Trophoblast cell (in vitro differentiated cells and primary cell): ENCODE results near the gene SETDB2.
A peak's percentile ranks its signal among the peaks of the same experiment; 100 is the strongest.

ENCODE experiments used
- DNase-seq, 2 donors: peaks; one replicate each; pipeline ENCODE4 v3.0.0-alpha.2; 2016
- H2AFZ ChIP-seq: 2 replicates; pipeline ENCODE4 v1.6.1; 2013; ENCODE audit warnings: low read length, moderate library complexity, mild to moderate bottlenecking; ENCODE audit not compliant: insufficient read depth, poor library complexity
- H2AK5ac ChIP-seq: 2 replicates; pipeline ENCODE4 v1.6.1; 2013; ENCODE audit warnings: mild to moderate bottlenecking, low read length
- H2BK120ac ChIP-seq: 2 replicates; pipeline ENCODE4 v1.6.1; 2013; ENCODE audit warnings: low read length, mild to moderate bottlenecking, moderate library complexity; ENCODE audit not compliant: insufficient read depth, poor library complexity
- H2BK12ac ChIP-seq: 2 replicates; pipeline ENCODE4 v1.6.1; 2013; ENCODE audit warnings: mild to moderate bottlenecking, low read length, moderate library complexity
- H2BK5ac ChIP-seq: 2 replicates; pipeline ENCODE4 v1.6.1; 2013; ENCODE audit warnings: low read length, low read depth, moderate library complexity, mild to moderate bottlenecking; ENCODE audit not compliant: poor library complexity
- H3K14ac ChIP-seq: 2 replicates; pipeline ENCODE4 v1.6.1; 2013; ENCODE audit warnings: mild to moderate bottlenecking, low read length
- H3K18ac ChIP-seq: 2 replicates; pipeline ENCODE4 v1.6.1; 2013; ENCODE audit warnings: mild to moderate bottlenecking, low read length
- H3K23ac ChIP-seq: 2 replicates; pipeline ENCODE4 v1.6.1; 2013; ENCODE audit warnings: low read length
- H3K27ac ChIP-seq: 2 replicates; pipeline ENCODE4 v1.5.1; 2013; ENCODE audit warnings: low read depth, mild to moderate bottlenecking, inconsistent platforms, low read length, moderate library complexity
- H3K27me3 ChIP-seq: 2 replicates; pipeline ENCODE4 v1.6.1; 2013; ENCODE audit warnings: inconsistent platforms, mild to moderate bottlenecking, low read length, moderate library complexity; ENCODE audit not compliant: insufficient read depth
- H3K36me3 ChIP-seq, 2 experiments: 1 replicate in 1 of 2; 2 replicates in 1 of 2; pipeline ENCODE4 v1.6.1; 2013; ENCODE audit warnings: low read length in 2 of 2, mild to moderate bottlenecking in 2 of 2, moderate library complexity in 1 of 2; ENCODE audit not compliant: insufficient read depth in 2 of 2, control insufficient read depth in 1 of 2
- H3K4ac ChIP-seq: 2 replicates; pipeline ENCODE4 v1.6.1; 2013; ENCODE audit warnings: low read depth, mild to moderate bottlenecking, low read length, moderate library complexity
- H3K4me1 ChIP-seq, 2 experiments: 1 replicate in 1 of 2; 2 replicates in 1 of 2; pipeline ENCODE4 v1.6.1; 2013; ENCODE audit warnings: low read length in 2 of 2, mild to moderate bottlenecking in 2 of 2, moderate library complexity in 1 of 2; ENCODE audit not compliant: insufficient read depth in 2 of 2, control insufficient read depth in 1 of 2
- H3K4me2 ChIP-seq: 2 replicates; pipeline ENCODE4 v1.6.1; 2013; ENCODE audit warnings: inconsistent platforms, mild to moderate bottlenecking, low read length, moderate library complexity
- H3K4me3 ChIP-seq: 2 replicates; pipeline ENCODE4 v1.5.1; 2013; ENCODE audit warnings: mild to moderate bottlenecking, low read depth, low read length, inconsistent platforms
- H3K79me1 ChIP-seq: one replicate; pipeline ENCODE4 v1.6.1; 2013; ENCODE audit warnings: low read length
- H3K79me2 ChIP-seq: 2 replicates; pipeline ENCODE4 v1.6.1; 2013; ENCODE audit warnings: low read length, mild to moderate bottlenecking; ENCODE audit not compliant: control insufficient read depth, insufficient read depth, poor library complexity
- H3K9ac ChIP-seq: 2 replicates; pipeline ENCODE4 v1.6.1; 2013; ENCODE audit warnings: mild to moderate bottlenecking, low read length
- H3K9me3 ChIP-seq: 2 replicates; pipeline ENCODE4 v1.6.1; 2013; ENCODE audit warnings: low read depth, mild to moderate bottlenecking, control low read depth, inconsistent platforms, low read length; ENCODE audit not compliant: insufficient read depth
- H4K12ac ChIP-seq: 2 replicates; pipeline ENCODE4 v1.6.1; 2013; ENCODE audit warnings: low read depth, mild to moderate bottlenecking, low read length, moderate library complexity
- H4K8ac ChIP-seq: 2 replicates; pipeline ENCODE4 v1.6.1; 2013; ENCODE audit warnings: low read depth, mild to moderate bottlenecking, low read length, moderate library complexity
- H4K91ac ChIP-seq: one replicate; pipeline ENCODE4 v1.6.1; 2013; ENCODE audit warnings: low read depth, mild to moderate bottlenecking, low read length, moderate library complexity
- WGBS: extraction: QIAGEN DNeasy Blood & Tissue Kit; methylation state at CpG from one replicate; pipeline ENCODE4 v1.1.7; 2013; ENCODE audit warnings: missing lambda C conversion rate; ENCODE audit not compliant: insufficient read length, insufficient coverage; ENCODE audit errors: extremely low coverage; 5-methylcytosine and 5-hydroxymethylcytosine counted together

The SETDB2 gene

DNA sequence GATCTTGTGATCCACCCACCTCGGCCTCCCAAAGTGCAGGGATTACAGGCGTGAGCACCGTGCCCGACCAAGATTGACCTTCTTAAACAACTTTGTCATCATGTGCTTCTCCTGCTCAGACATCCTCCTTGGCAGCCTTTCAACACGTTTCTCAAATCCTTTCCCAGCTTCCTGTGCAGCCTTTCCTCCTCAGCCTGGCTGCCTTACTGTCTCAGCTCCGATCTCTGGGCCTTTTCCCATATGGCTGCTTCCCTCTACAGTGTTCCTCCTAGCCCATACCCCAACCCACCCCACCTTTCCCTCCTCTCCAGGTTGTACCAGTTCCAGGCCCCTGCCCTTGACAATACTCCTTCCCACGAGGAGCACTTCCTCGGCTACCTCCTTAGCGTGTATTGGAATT lies 58.9 kb downstream of the SETDB2 start:
- no peak overlapping the region for H4K12ac ChIP-seq
- no peak overlapping the region for H3K4me3 ChIP-seq
- H4K8ac ChIP-seq, result no peak overlapping the region
- no peaks in the 10 kb centered on the region for H3K27me3 ChIP-seq
- no peak overlapping the region for H3K4me2 ChIP-seq
- no CpG with 5 or more reads among the region's 9 CpGs for WGBS
- H2AFZ ChIP-seq, result no peak overlapping the region
- no peak overlapping the region for H3K18ac ChIP-seq
- H3K79me2 ChIP-seq, result no peaks in the 10 kb centered on the region
- no peaks in the 10 kb centered on the region for H3K9me3 ChIP-seq
- no peak overlapping the region for H2BK12ac ChIP-seq
- no peak overlapping the region for H2AK5ac ChIP-seq
- H3K14ac ChIP-seq, result no peak overlapping the region
- H3K23ac ChIP-seq, result no peak overlapping the region
- no peak for DNase-seq
- H2BK120ac ChIP-seq, result no peak overlapping the region
- H3K4me1 ChIP-seq, result no peaks in the 10 kb centered on the region
- H3K27ac ChIP-seq, result no peak overlapping the region
- no peak overlapping the region for H3K9ac ChIP-seq
- H3K79me1 ChIP-seq, result no peaks in the 10 kb centered on the region
- no peak overlapping the region for H4K91ac ChIP-seq
- H3K4ac ChIP-seq, result no peak overlapping the region
- no peaks in the 10 kb centered on the region for H3K36me3 ChIP-seq
- H2BK5ac ChIP-seq, result no peak overlapping the region

DNA sequence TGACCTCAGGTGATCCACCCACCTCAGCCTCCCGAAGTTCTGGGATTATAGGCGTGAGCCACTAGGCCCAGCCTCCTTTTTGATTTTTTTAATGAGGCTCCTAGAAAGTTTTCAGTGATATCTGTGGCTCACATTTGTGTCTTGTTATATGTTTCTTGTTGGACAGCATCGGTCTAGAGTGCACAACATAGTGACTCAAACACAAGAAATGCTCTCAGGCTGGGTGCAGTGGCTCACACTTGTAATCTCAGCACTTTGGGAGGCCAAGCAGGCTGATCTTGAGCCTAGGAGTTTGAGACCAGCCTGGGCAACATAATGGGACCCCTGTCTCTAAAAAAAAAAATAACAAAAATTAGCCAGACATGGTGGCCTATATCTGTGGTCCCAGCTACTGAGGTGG lies 59.9 kb downstream of the SETDB2 start:
- DNase-seq, result peak in 1 of 2 donors; percentile 15
- H3K9me3 ChIP-seq, result no peaks in the 10 kb centered on the region
- H3K18ac ChIP-seq, result no peak overlapping the region
- H4K91ac ChIP-seq, result no peak overlapping the region
- H2AK5ac ChIP-seq, result no peak overlapping the region
- H3K27ac ChIP-seq, result no peak overlapping the region
- H3K4me1 ChIP-seq, result no peaks in the 10 kb centered on the region
- no peak overlapping the region for H3K4me2 ChIP-seq
- no peak overlapping the region for H3K4ac ChIP-seq
- H4K8ac ChIP-seq, result no peak overlapping the region
- no CpG with 5 or more reads among the region's 3 CpGs for WGBS
- no peak overlapping the region for H2BK120ac ChIP-seq
- no peak overlapping the region for H2BK5ac ChIP-seq
- H3K14ac ChIP-seq, result no peak overlapping the region
- H3K27me3 ChIP-seq, result no peaks in the 10 kb centered on the region
- H4K12ac ChIP-seq, result no peak overlapping the region
- no peak overlapping the region for H3K9ac ChIP-seq
- H3K79me2 ChIP-seq, result no peaks in the 10 kb centered on the region
- H2BK12ac ChIP-seq, result no peak overlapping the region
- no peaks in the 10 kb centered on the region for H3K79me1 ChIP-seq
- H2AFZ ChIP-seq, result no peak overlapping the region
- no peak overlapping the region for H3K4me3 ChIP-seq
- no peak overlapping the region for H3K23ac ChIP-seq
- no peaks in the 10 kb centered on the region for H3K36me3 ChIP-seq

DNA sequence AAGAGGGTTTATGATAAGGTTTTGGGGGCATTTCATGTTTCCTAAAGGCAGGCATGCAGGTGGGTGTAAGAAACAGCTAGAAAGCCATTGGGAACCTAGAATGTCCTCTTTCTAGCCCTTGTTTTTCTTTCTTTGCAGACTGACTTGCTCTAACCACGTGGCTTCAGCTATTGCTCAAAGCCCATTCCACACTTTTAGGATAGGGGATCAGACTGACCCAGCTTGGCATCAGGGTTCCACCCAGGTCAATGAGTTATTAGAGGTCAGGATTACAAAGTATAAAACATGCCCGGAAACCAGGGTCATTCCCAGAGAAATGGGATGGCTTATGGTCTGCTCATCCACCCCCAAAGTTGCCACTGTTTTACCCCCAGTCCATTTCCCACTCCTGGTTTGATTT lies 68.5 kb downstream of the SETDB2 start:
- H3K79me2 ChIP-seq, result no peaks in the 10 kb centered on the region
- H3K4me3 ChIP-seq, result no peak overlapping the region
- H3K4me1 ChIP-seq, result peaks cover 2% of the 10 kb centered on the region in 2 experiments
- no peak overlapping the region for H3K4ac ChIP-seq
- H3K36me3 ChIP-seq, result peaks cover 0 to 7% of the 10 kb centered on the region in 2 experiments
- no peak overlapping the region for H3K18ac ChIP-seq
- H3K27ac ChIP-seq, result no peak overlapping the region
- H4K8ac ChIP-seq, result no peak overlapping the region
- no CpG with 5 or more reads among the region's 2 CpGs for WGBS
- DNase-seq, result no peak
- no peak overlapping the region for H4K91ac ChIP-seq
- no peak overlapping the region for H3K23ac ChIP-seq
- no peak overlapping the region for H2AFZ ChIP-seq
- H2BK5ac ChIP-seq, result no peak overlapping the region
- no peaks in the 10 kb centered on the region for H3K79me1 ChIP-seq
- H2BK12ac ChIP-seq, result no peak overlapping the region
- H3K9me3 ChIP-seq, result no peaks in the 10 kb centered on the region
- H3K4me2 ChIP-seq, result no peak overlapping the region
- H2BK120ac ChIP-seq, result no peak overlapping the region
- no peak overlapping the region for H4K12ac ChIP-seq
- H2AK5ac ChIP-seq, result no peak overlapping the region
- H3K14ac ChIP-seq, result no peak overlapping the region
- no peaks in the 10 kb centered on the region for H3K27me3 ChIP-seq
- no peak overlapping the region for H3K9ac ChIP-seq

DNA sequence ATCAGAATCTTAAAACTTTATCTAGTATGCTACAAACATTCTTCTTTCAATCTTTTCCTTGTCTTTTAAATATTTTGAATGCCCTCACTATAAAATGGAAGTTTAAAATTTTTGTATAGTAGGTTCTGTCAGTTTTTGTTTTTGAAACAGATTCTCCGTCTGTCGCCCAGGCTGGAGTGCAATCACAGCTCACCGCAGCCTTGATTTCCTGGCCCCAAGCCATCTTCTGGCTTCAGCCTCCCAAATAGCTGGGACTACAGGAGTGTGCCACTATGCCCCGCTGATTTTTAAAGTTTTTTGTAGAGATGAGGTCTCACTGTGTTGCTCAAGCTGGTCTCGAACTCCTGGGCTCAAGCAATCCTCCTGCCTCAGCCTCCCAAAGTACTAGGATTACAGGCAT lies 72.4 kb downstream of the SETDB2 start:
- peak in 1 of 2 donors; percentile 52 for DNase-seq
- no peak overlapping the region for H3K4me3 ChIP-seq
- no peak overlapping the region for H3K23ac ChIP-seq
- H3K4me1 ChIP-seq, result peaks cover 2% of the 10 kb centered on the region in 2 experiments
- H3K18ac ChIP-seq, result no peak overlapping the region
- H3K14ac ChIP-seq, result no peak overlapping the region
- no peak overlapping the region for H3K4ac ChIP-seq
- H4K91ac ChIP-seq, result no peak overlapping the region
- H4K12ac ChIP-seq, result no peak overlapping the region
- no peak overlapping the region for H2AFZ ChIP-seq
- WGBS, result no CpG with 5 or more reads among the region's 5 CpGs
- H3K27me3 ChIP-seq, result no peaks in the 10 kb centered on the region
- no peak overlapping the region for H3K4me2 ChIP-seq
- H2BK120ac ChIP-seq, result no peak overlapping the region
- no peaks in the 10 kb centered on the region for H3K9me3 ChIP-seq
- no peaks in the 10 kb centered on the region for H3K79me1 ChIP-seq
- peaks cover 0 to 7% of the 10 kb centered on the region in 2 experiments for H3K36me3 ChIP-seq
- H2BK12ac ChIP-seq, result no peak overlapping the region
- H3K9ac ChIP-seq, result no peak overlapping the region
- H2AK5ac ChIP-seq, result no peak overlapping the region
- no peaks in the 10 kb centered on the region for H3K79me2 ChIP-seq
- H4K8ac ChIP-seq, result no peak overlapping the region
- H3K27ac ChIP-seq, result no peak overlapping the region
- no peak overlapping the region for H2BK5ac ChIP-seq
